H1 (cell line): ENCODE measurements around the gene PCDH8. TPM values are rescaled to one million over a fixed set of nuclear protein-coding genes. Genes with fewer than 3 reads are reported as not detected.
A peak's percentile ranks its signal among the peaks of the same experiment; 100 is the strongest.

Experiments
- CTCF ChIA-PET: fragments of 300-600 bp; sonication (Branson Sonifier 250); formaldehyde crosslinking; loops from one replicate; lab custom pipeline; 2021; ENCODE audit not compliant: partially characterized antibody; lab: Charles Lee
- POLR2A ChIA-PET: fragments of 300-600 bp; sonication (Branson Sonifier 250); formaldehyde crosslinking; loops from one replicate; lab custom pipeline; 2021; ENCODE audit warnings: inconsistent platforms; ENCODE audit not compliant: partially characterized antibody; lab: Charles Lee
- DNase-seq, 2 experiments: peaks; one replicate each; pipeline versions ENCODE4 v3.0.0 to v3.0.0-alpha.2; 2010 to 2022; ENCODE audit warnings: low spot score in 2 of 2, low read depth in 1 of 2, mixed read lengths in 1 of 2
- FAIRE-seq: peaks from 2 replicates; lab custom pipeline; 2011; peaks lifted over from hg19 to GRCh38; lab: Jason Lieb, UNC
- H2AFZ ChIP-seq: 2 replicates; pipeline ENCODE4 v1.8.1; 2012; ENCODE audit warnings: low read length, inconsistent platforms
- H2AK5ac ChIP-seq: 2 replicates; pipeline ENCODE4 v1.6.1; 2013; ENCODE audit warnings: low read depth, low read length
- H2BK120ac ChIP-seq: replicated peaks from 2 replicates; pipeline ENCODE3; 2013; ENCODE audit warnings: low read depth, low read length, inconsistent platforms
- H2BK12ac ChIP-seq: 2 replicates; pipeline ENCODE4 v1.6.1; 2013; ENCODE audit warnings: low read depth, low read length
- H2BK15ac ChIP-seq: 2 replicates; pipeline ENCODE4 v1.6.1; 2013; ENCODE audit warnings: low read length
- H2BK20ac ChIP-seq: 2 replicates; pipeline ENCODE4 v1.6.1; 2013; ENCODE audit warnings: low read length
- H2BK5ac ChIP-seq: 2 replicates; pipeline ENCODE4 v1.6.1; 2013; ENCODE audit warnings: low read depth, low read length
- H3K14ac ChIP-seq: 2 replicates; pipeline ENCODE4 v1.6.1; 2013; ENCODE audit warnings: inconsistent platforms; ENCODE audit not compliant: insufficient read length
- H3K18ac ChIP-seq: 2 replicates; pipeline ENCODE4 v1.6.1; 2013; ENCODE audit warnings: low read length; ENCODE audit errors: extremely low read depth
- H3K23ac ChIP-seq: 2 replicates; pipeline ENCODE4 v1.6.1; 2013; ENCODE audit warnings: inconsistent platforms; ENCODE audit not compliant: insufficient read length
- H3K23me2 ChIP-seq: 2 replicates; pipeline ENCODE4 v1.6.1; 2013; ENCODE audit warnings: low read depth, low read length
- H3K27ac ChIP-seq: 2 replicates; pipeline ENCODE4 v1.6.1; 2011; ENCODE audit warnings: low read depth, low read length, inconsistent platforms
- H3K27me3 ChIP-seq, 4 experiments: replicated peaks in 1 of 4; 1 replicate in 1 of 4; 2 replicates in 3 of 4; pipeline versions ENCODE4 v1.6.1 to v1.8.1; 2011 to 2013; ENCODE audit warnings: low read length in 3 of 4, mild to moderate bottlenecking in 3 of 4, inconsistent platforms in 2 of 4, mixed read lengths in 2 of 4, moderate library complexity in 1 of 4; ENCODE audit not compliant: control insufficient read depth in 3 of 4, insufficient read depth in 3 of 4; ENCODE audit errors: extremely low read depth in 1 of 4
- H3K36me3 ChIP-seq, 4 experiments: 2 replicates each; pipeline versions ENCODE4 v1.6.1 to v1.8.1; 2011 to 2013; ENCODE audit warnings: mild to moderate bottlenecking in 4 of 4, low read length in 3 of 4, moderate library complexity in 2 of 4, control low read depth in 1 of 4, inconsistent platforms in 1 of 4; ENCODE audit not compliant: insufficient read depth in 4 of 4, control insufficient read depth in 2 of 4
- H3K4ac ChIP-seq: replicated peaks from 2 replicates; pipeline ENCODE3; 2013; ENCODE audit warnings: low read length, low read depth, mixed read lengths, inconsistent platforms; ENCODE audit not compliant: insufficient read length
- H3K4me1 ChIP-seq, 4 experiments: replicated peaks in 1 of 4; 1 replicate in 1 of 4; 2 replicates in 3 of 4; pipeline versions ENCODE4 v1.6.1 to v1.8.1; 2011 to 2013; ENCODE audit warnings: low read length in 3 of 4, inconsistent platforms in 2 of 4, mixed read lengths in 1 of 4; ENCODE audit not compliant: insufficient read depth in 4 of 4, control insufficient read depth in 3 of 4
- H3K4me2 ChIP-seq, 2 experiments: 2 replicates each; pipeline versions ENCODE4 v1.6.1 to v1.8.1; 2011 to 2013; ENCODE audit warnings: low read depth in 2 of 2, low read length in 2 of 2, control low read depth in 1 of 2, inconsistent platforms in 1 of 2, mild to moderate bottlenecking in 1 of 2; ENCODE audit not compliant: insufficient read depth in 1 of 2
- H3K4me3 ChIP-seq, 4 experiments: fragments of 200-600, 300-600 bp in 1 of 4; sonication (generic), shearing (Covaris generic), sonication (Bioruptor Twin) in 1 of 4; 2 replicates each; pipeline versions ENCODE4 v1.5.1 to v1.8.1; 2011 to 2016; ENCODE audit warnings: low read length in 4 of 4, low read depth in 3 of 4, control low read depth in 2 of 4, inconsistent platforms in 2 of 4, mild to moderate bottlenecking in 2 of 4, mixed read lengths in 1 of 4, moderate library complexity in 1 of 4; ENCODE audit not compliant: insufficient read depth in 2 of 4; ENCODE audit errors: extremely low read depth in 1 of 4
- H3K56ac ChIP-seq: replicated peaks from 2 replicates; pipeline ENCODE3; 2013; ENCODE audit warnings: low read depth, mild to moderate bottlenecking, mixed read lengths, low read length, inconsistent platforms; ENCODE audit not compliant: insufficient read length
- H3K79me1 ChIP-seq: 2 replicates; pipeline ENCODE4 v1.6.1; 2013; ENCODE audit warnings: low read depth, low read length, control low read depth
- H3K79me2 ChIP-seq, 2 experiments: 2 replicates each; pipeline versions ENCODE4 v1.6.1 to v1.8.1; 2012 to 2013; ENCODE audit warnings: low read length in 2 of 2, mild to moderate bottlenecking in 2 of 2, inconsistent platforms in 1 of 2; ENCODE audit not compliant: insufficient read depth in 2 of 2, control insufficient read depth in 1 of 2
- H3K9ac ChIP-seq, 4 experiments: replicated peaks in 1 of 4; 1 replicate in 1 of 4; 2 replicates in 3 of 4; pipeline versions ENCODE4 v1.6.1 to v1.8.1; 2011 to 2013; ENCODE audit warnings: low read depth in 3 of 4, low read length in 3 of 4, control low read depth in 2 of 4, mild to moderate bottlenecking in 2 of 4, moderate library complexity in 2 of 4, inconsistent platforms in 1 of 4; ENCODE audit errors: extremely low read depth in 1 of 4
- H3K9me3 ChIP-seq, 2 experiments: 2 replicates each; pipeline versions ENCODE4 v1.6.1 to v1.8.1; 2012 to 2013; ENCODE audit warnings: mild to moderate bottlenecking in 2 of 2, moderate library complexity in 2 of 2, control low read depth in 1 of 2, inconsistent platforms in 1 of 2, low read depth in 1 of 2, low read length in 1 of 2, mixed read lengths in 1 of 2; ENCODE audit not compliant: insufficient read depth in 2 of 2
- H4K20me1 ChIP-seq, 2 experiments: replicated peaks in 1 of 2; 2 replicates each; pipeline versions ENCODE3 to v1.8.1; 2011 to 2013; ENCODE audit warnings: inconsistent platforms in 2 of 2, low read length in 2 of 2, mild to moderate bottlenecking in 1 of 2; ENCODE audit not compliant: insufficient read depth in 2 of 2, control insufficient read depth in 1 of 2
- H4K5ac ChIP-seq: 2 replicates; pipeline ENCODE4 v1.6.1; 2013; ENCODE audit warnings: low read length, low read depth, mixed read lengths, inconsistent platforms; ENCODE audit not compliant: insufficient read length
- H4K8ac ChIP-seq: 2 replicates; pipeline ENCODE4 v1.8.0; 2013; ENCODE audit warnings: mild to moderate bottlenecking, moderate library complexity, low read length, inconsistent platforms; ENCODE audit not compliant: insufficient read depth; ENCODE audit errors: extremely low read depth
- H4K91ac ChIP-seq: replicated peaks from 2 replicates; pipeline ENCODE3; 2013; ENCODE audit warnings: low read length, mixed read lengths, inconsistent platforms; ENCODE audit not compliant: insufficient read length
- BRCA1 ChIP-seq: IDR thresholded peaks from 2 replicates; pipeline ENCODE4 v1.6.1; 2012; ENCODE audit warnings: low read depth, low read length, improper control_type of control experiment
- CBX5 ChIP-seq: fragments of 300-800, 300-1000 bp; sonication (generic); IDR thresholded peaks from 2 replicates; pipeline ENCODE4 v1.7.1; 2016; ENCODE audit warnings: antibody characterized with exemption, low read length, low read depth
- CEBPB ChIP-seq: IDR thresholded peaks from 2 replicates; pipeline ENCODE4 v1.6.1; 2012; ENCODE audit warnings: low read depth, low read length
- GABPA ChIP-seq: IDR thresholded peaks from 2 replicates; pipeline ENCODE4 v1.6.1; 2011; ENCODE audit warnings: mild to moderate bottlenecking, low read length, moderate library complexity, borderline replicate concordance; ENCODE audit not compliant: insufficient read depth
- KDM4A ChIP-seq: IDR thresholded peaks from one replicate; pipeline ENCODE4 v1.7.1; 2012; ENCODE audit warnings: low read depth, mild to moderate bottlenecking, moderate library complexity, low read length, inconsistent platforms; ENCODE audit not compliant: severe bottlenecking
- MAFK ChIP-seq: IDR thresholded peaks from 2 replicates; pipeline ENCODE4 v1.6.1; 2012; ENCODE audit warnings: low read depth, mild to moderate bottlenecking, improper control_type of control experiment, low read length
- SAP30 ChIP-seq: fragments of 300-600 bp; sonication (generic); IDR thresholded peaks from 2 replicates; pipeline ENCODE4 v1.7.1; 2012; ENCODE audit warnings: low read length, moderate library complexity, mild to moderate bottlenecking, inconsistent platforms; ENCODE audit not compliant: insufficient read depth, insufficient replicate concordance
- SIRT6 ChIP-seq: IDR thresholded peaks from one replicate; pipeline ENCODE4 v1.7.1; 2012; ENCODE audit warnings: low read length, inconsistent platforms
- SP1 ChIP-seq: IDR thresholded peaks from 2 replicates; pipeline ENCODE4 v1.6.1; 2011; ENCODE audit warnings: low read depth, low read length
- WGBS, 2 experiments: shearing (Covaris generic) in 1 of 2; methylation state at CpG; one replicate each; pipeline versions ENCODE4 v1.1.6 to v1.1.7; 2013 to 2015; ENCODE audit warnings: low lambda C conversion rate in 2 of 2, mixed read lengths in 2 of 2, inconsistent platforms in 1 of 2, low coverage in 1 of 2, missing lambda C conversion rate in 1 of 2; ENCODE audit not compliant: insufficient replicate concordance in 2 of 2, insufficient coverage in 1 of 2, insufficient read length in 1 of 2; ENCODE audit errors: extremely low coverage in 1 of 2, missing lambda C conversion rate in 1 of 2; 5-methylcytosine and 5-hydroxymethylcytosine counted together
- polyA plus RNA-seq, 7 experiments: library from polyadenylated mRNA; depleted of rRNA in 3 of 7; stranded (reverse) in 5 of 7; unstranded in 2 of 7; fragments of >200 nt in 5 of 7; fragments of 200-250 nt in 2 of 7; gene quantifications; 1 replicate in 5 of 7; 2 replicates in 1 of 7; 4 replicates in 1 of 7; pipeline versions ENCODE4 v1.2.1 to v1.2.3, GENCODE V29; 2011 to 2013; ENCODE audit warnings: missing spikeins in 2 of 7, mixed read lengths in 2 of 7
- total RNA-seq: library from RNA; stranded (reverse); fragmentation: NEBNext Ultra II Directional; extraction: Animal tissue kit (Norgen Biotek cat#: 25700); gene quantifications from 2 replicates; pipeline ENCODE4 v1.2.1, GENCODE V29; 2021
- TF ChIP-seq, protein P1 (sequence below): IDR thresholded peaks from 2 replicates; pipeline ENCODE4 v1.6.1; 2012; ENCODE audit warnings: inconsistent platforms
- TF ChIP-seq, protein P2 (sequence below): IDR thresholded peaks from 2 replicates; pipeline ENCODE4 v1.6.1; 2011; ENCODE audit warnings: low read depth, mild to moderate bottlenecking, low read length; ENCODE audit not compliant: insufficient read depth

The PCDH8 gene
- total and polyA plus RNA-seq, 2 of the 8 experiments (the other 6 are each of a cell fraction or from before 2014, with no cell fraction given) = 0.82 to 1.6 TPM

DNA sequence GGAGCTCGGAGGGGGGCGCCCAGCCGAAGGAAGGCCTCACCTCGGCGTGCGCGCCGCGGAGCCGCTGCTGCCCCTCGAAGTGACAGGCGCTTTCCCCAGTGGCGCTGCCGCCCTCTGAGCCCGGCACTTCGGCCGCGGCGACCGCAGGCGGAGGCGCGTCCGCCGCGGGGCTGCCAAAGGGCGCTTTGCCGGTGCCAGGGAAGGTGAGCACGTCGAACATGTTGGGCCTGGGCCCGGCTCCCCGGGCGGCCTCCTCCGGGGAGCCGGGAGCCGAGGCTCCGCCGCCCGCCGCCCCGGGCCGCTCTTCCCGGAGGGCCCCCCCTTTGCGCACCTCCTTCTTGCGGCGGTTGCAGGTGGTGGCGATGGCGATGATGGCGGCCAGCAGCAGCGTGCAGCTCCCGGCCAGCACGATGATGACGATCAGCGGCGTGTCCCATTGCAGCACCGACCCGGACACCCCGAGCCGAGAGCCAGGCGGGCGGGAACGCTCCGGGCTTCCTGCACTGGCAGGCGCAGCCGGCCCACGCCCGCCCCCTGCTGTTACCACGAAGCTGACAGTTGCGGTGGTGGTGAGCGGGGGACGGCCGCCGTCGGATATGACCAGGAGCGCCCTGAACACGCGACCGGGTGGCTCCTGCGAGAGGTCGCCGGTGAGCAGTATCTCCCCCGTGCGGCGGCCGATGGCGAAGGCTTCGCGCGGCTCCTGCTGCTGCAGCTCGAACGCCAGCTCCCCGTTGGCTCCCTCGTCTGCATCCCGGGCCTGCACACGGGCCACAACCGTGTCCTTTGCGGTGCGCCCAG is 2.5 kb downstream of the PCDH8 start:
- CTCF ChIA-PET = interaction anchor here (0.5 to 10.5 kb wide), 53 partner anchors 9 to 355 kb away, joined by 3 to 154 read pairs (median 6); partner anchors contain the start of genes OLFM4 and SUGT1
- 0 out of 2 replicates have a peak, but pooled peaks have one; percentile 16 for TF ChIP-seq GABPA
- TF ChIP-seq, protein P1, sequence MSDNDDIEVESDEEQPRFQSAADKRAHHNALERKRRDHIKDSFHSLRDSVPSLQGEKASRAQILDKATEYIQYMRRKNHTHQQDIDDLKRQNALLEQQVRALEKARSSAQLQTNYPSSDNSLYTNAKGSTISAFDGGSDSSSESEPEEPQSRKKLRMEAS = peak; percentile 98
- no peak for TF ChIP-seq CEBPB
- no peak for TF ChIP-seq CBX5
- TF ChIP-seq BRCA1 = no peak
- no peak for TF ChIP-seq MAFK
- no peak for TF ChIP-seq SP1
- TF ChIP-seq, protein P2, sequence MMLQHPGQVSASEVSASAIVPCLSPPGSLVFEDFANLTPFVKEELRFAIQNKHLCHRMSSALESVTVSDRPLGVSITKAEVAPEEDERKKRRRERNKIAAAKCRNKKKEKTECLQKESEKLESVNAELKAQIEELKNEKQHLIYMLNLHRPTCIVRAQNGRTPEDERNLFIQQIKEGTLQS = no peak
- no peak for TF ChIP-seq KDM4A
- no peak for TF ChIP-seq SAP30
- no peak for TF ChIP-seq SIRT6

More for the DNA sequence above, 2.5 kb downstream of the PCDH8 start:
- Histone ChIP-seq H3K79me1 (no peaks in the 10 kb centered on the region), H3K4me2 (peak overlapping the region; percentile 89 to 95), H2BK5ac (no peak overlapping the region), H3K14ac (no peak overlapping the region), H3K9ac (no peak overlapping the region), H3K4me1 (peaks cover 0 to 33% (median 19%) of the 10 kb centered on the region in 4 experiments; a peak in 6 of 7 replicates), H3K9me3 (peaks cover 0 to 13% of the 10 kb centered on the region in 2 experiments; a peak in 2 of 4 replicates), H2BK15ac (no peak overlapping the region), H3K4ac (no peak overlapping the region), H2AFZ (no peak overlapping the region), H4K8ac (no peak overlapping the region), H4K91ac (no peak overlapping the region), H2BK120ac (no peak overlapping the region), H2BK12ac (no peak overlapping the region), H3K36me3 (peaks cover 0 to 13% (median 0%) of the 10 kb centered on the region in 4 experiments; a peak in 2 of 8 replicates), H3K23me2 (peaks cover 24% of the 10 kb centered on the region), H3K18ac (no peak overlapping the region), H4K5ac (no peak overlapping the region), H3K56ac (no peak overlapping the region), H4K20me1 (peaks cover 0 to 10% of the 10 kb centered on the region in 2 experiments), H3K79me2 (no peaks in the 10 kb centered on the region), H3K27me3 (peaks cover 50 to 61% (median 56%) of the 10 kb centered on the region in 4 experiments), H3K27ac (no peak overlapping the region), H3K23ac (no peak overlapping the region), H3K4me3 (peak overlapping the region in 2 of 4 experiments; percentile 14 to 84; a peak in 3 of 8 replicates), H2BK20ac (no peak overlapping the region), H2AK5ac (no peak overlapping the region)
- peak in 1 of 2 experiments; percentile 89 for DNase-seq
- POLR2A ChIA-PET = interaction anchor here (0.8 to 3.5 kb wide), 7 partner anchors 10 to 355 kb away, joined by 3 to 24 read pairs (median 3); partner anchors contain the start of gene SUGT1
- no peak for FAIRE-seq
- 15% methylated on average over 42 of the region's 98 CpGs; no CpG with 5 or more reads in 1 of the 2 experiments for WGBS, 2 experiments
